ENCODE measurements around the gene WDTC1.
A peak's percentile ranks its signal among the peaks of the same experiment; 100 is the strongest.

The WDTC1 gene

GRCh38 chr1:27356277-27356618 is 121.8 kb downstream of the WDTC1 start:
- no peak for DNase-seq (ENCODE audit: low read depth)
- no peak for TF ChIP-seq CTCF (conservative IDR thresholded peaks at IDR 0.05; ENCODE audit: low read depth, low read length)
- no peak overlapping the region for H3K4me3 ChIP-seq (ENCODE audit: low read length)

GRCh38 chr1:27356619-27357280 is 122.3 kb downstream of the WDTC1 start:
- no peak for DNase-seq (ENCODE audit: low read depth)
- no peak overlapping the region for H3K4me3 ChIP-seq (ENCODE audit: low read length)
- peak; percentile 3 for TF ChIP-seq CTCF (conservative IDR thresholded peaks at IDR 0.05; ENCODE audit: low read depth, low read length)

- peak; percentile 87 for TF ChIP-seq CTCF (conservative IDR thresholded peaks at IDR 0.05; ENCODE audit: low read depth, low read length)
- no peak overlapping the region for H3K4me3 ChIP-seq (ENCODE audit: low read length)
- no peak for DNase-seq (ENCODE audit: low read depth)
Observed at GRCh38 chr1:27357281-27358037, 123.0 kb downstream of the WDTC1 start.

All from retinal pigment epithelial cell (primary cell).